Naive B cell (primary cell): Measurements from ENCODE around the gene CST4. TPM values are rescaled to one million over a fixed set of nuclear protein-coding genes. Genes with fewer than 3 reads are reported as not detected.
A peak's percentile ranks its signal among the peaks of the same experiment; 100 is the strongest.

Source experiments
- ATAC-seq, 2 donors: fragments of 150-1000 bp; cut with Tn5 transposase; 2 replicates each; pipeline ENCODE4 v1.10.0; 2021; ENCODE audit warnings: low read depth in 2 of 2, mild to moderate bottlenecking in 2 of 2, moderate library complexity in 2 of 2
- DNase-seq: peaks from one replicate; pipeline ENCODE4 v3.0.0; 2022
- H3K27ac Mint-ChIP-seq, 6 donors: one replicate each; pipeline ENCODE4 v1.8.0; 2020 to 2022; ENCODE audit warnings: mild to moderate bottlenecking in 6 of 6, mixed read lengths in 6 of 6, moderate library complexity in 5 of 6, inconsistent platforms in 2 of 6
- H3K27me3 Mint-ChIP-seq, 3 donors: one replicate each; pipeline ENCODE4 v1.8.0; 2021 to 2022; ENCODE audit warnings: mixed read lengths in 3 of 3, mild to moderate bottlenecking in 1 of 3
- H3K36me3 Mint-ChIP-seq, 2 donors: one replicate each; pipeline ENCODE4 v1.8.0; 2020 to 2022; ENCODE audit warnings: mixed read lengths in 2 of 2, inconsistent platforms in 1 of 2, mild to moderate bottlenecking in 1 of 2
- H3K4me1 Mint-ChIP-seq, 3 donors: one replicate each; pipeline ENCODE4 v1.8.0; 2020 to 2022; ENCODE audit warnings: mixed read lengths in 3 of 3, inconsistent platforms in 1 of 3, mild to moderate bottlenecking in 1 of 3, moderate library complexity in 1 of 3
- H3K4me3 Mint-ChIP-seq, 8 donors: one replicate each; pipeline ENCODE4 v1.8.0; 2020 to 2022; ENCODE audit warnings: mild to moderate bottlenecking in 8 of 8, mixed read lengths in 8 of 8, moderate library complexity in 8 of 8, inconsistent platforms in 2 of 8
- H3K9me3 Mint-ChIP-seq, 7 donors: one replicate each; pipeline ENCODE4 v1.8.0; 2020 to 2022; ENCODE audit warnings: mixed read lengths in 7 of 7, mild to moderate bottlenecking in 5 of 7, inconsistent platforms in 2 of 7, moderate library complexity in 1 of 7
- polyA plus RNA-seq, 6 donors: library from polyadenylated mRNA; unstranded; fragments of 300-500 nt; fragmentation: Illumina TruSeq; gene quantifications; one replicate each; pipeline ENCODE4 v1.2.3, GENCODE V29; 2021; ENCODE audit warnings: low read depth in 6 of 6

Gene CST4
- polyA plus RNA-seq, 6 donors from 2014 or later = not detected

GRCh38 chr20:23683281-23683680, 5.6 kb downstream of the CST4 start:
- no peak overlapping the region for H3K4me3 Mint-ChIP-seq
- no peaks in the 10 kb centered on the region for H3K4me1 Mint-ChIP-seq
- H3K9me3 Mint-ChIP-seq = peaks cover 0 to 1% (median 0%) of the 10 kb centered on the region in 7 donors
- peaks cover 3 to 33% (median 22%) of the 10 kb centered on the region in 3 donors for H3K27me3 Mint-ChIP-seq
- DNase-seq = no peak
- ATAC-seq = no peak
- H3K36me3 Mint-ChIP-seq = no peaks in the 10 kb centered on the region
- no peak overlapping the region for H3K27ac Mint-ChIP-seq

GRCh38 chr20:23680146-23680545, 8.7 kb downstream of the CST4 start:
- Mint-ChIP-seq H3K36me3 (no peaks in the 10 kb centered on the region), H3K4me1 (no peaks in the 10 kb centered on the region), H3K9me3 (peaks cover 0 to 2% (median 0%) of the 10 kb centered on the region in 7 donors), H3K27me3 (peaks cover 3 to 28% (median 13%) of the 10 kb centered on the region in 3 donors), H3K4me3 (no peak overlapping the region), H3K27ac (no peak overlapping the region)
- DNase-seq (no peak), ATAC-seq (no peak)

GRCh38 chr20:23679133-23680092, 9.4 kb downstream of the CST4 start:
- Mint-ChIP-seq H3K4me1 (no peaks in the 10 kb centered on the region), H3K36me3 (no peaks in the 10 kb centered on the region), H3K9me3 (peaks cover 0 to 2% (median 0%) of the 10 kb centered on the region in 7 donors), H3K27me3 (peaks cover 3 to 22% (median 12%) of the 10 kb centered on the region in 3 donors), H3K27ac (no peak overlapping the region), H3K4me3 (no peak overlapping the region)
- DNase-seq = no peak
- no peak for ATAC-seq

- H3K36me3 Mint-ChIP-seq = no peaks in the 10 kb centered on the region
- no peaks in the 10 kb centered on the region for H3K27me3 Mint-ChIP-seq
- DNase-seq (no peak), ATAC-seq (no peak)
- no peak overlapping the region for H3K4me3 Mint-ChIP-seq
- peaks cover 0 to 2% (median 0%) of the 10 kb centered on the region in 7 donors for H3K9me3 Mint-ChIP-seq
- peak overlapping the region in 2 of 6 donors; percentile 8 to 51 for H3K27ac Mint-ChIP-seq
- H3K4me1 Mint-ChIP-seq = no peaks in the 10 kb centered on the region
Measured at GRCh38 chr20:23673209-23673608, 15.6 kb downstream of the CST4 start.

GRCh38 chr20:23672158-23672557, 16.7 kb downstream of the CST4 start:
- H3K9me3 Mint-ChIP-seq = peaks cover 0 to 2% (median 0%) of the 10 kb centered on the region in 7 donors

GRCh38 chr20:23671479-23671878, 17.4 kb downstream of the CST4 start:
- ATAC-seq = no peak
- no peak overlapping the region for H3K27ac Mint-ChIP-seq
- H3K9me3 Mint-ChIP-seq = peaks cover 0 to 2% (median 0%) of the 10 kb centered on the region in 7 donors
- no peaks in the 10 kb centered on the region for H3K27me3 Mint-ChIP-seq
- no peaks in the 10 kb centered on the region for H3K4me1 Mint-ChIP-seq
- no peak overlapping the region for H3K4me3 Mint-ChIP-seq
- H3K36me3 Mint-ChIP-seq = no peaks in the 10 kb centered on the region
- no peak for DNase-seq

More at GRCh38 chr20:23672158-23672557, 16.7 kb downstream of the CST4 start:
- Mint-ChIP-seq H3K27ac (no peak overlapping the region), H3K4me1 (no peaks in the 10 kb centered on the region), H3K36me3 (no peaks in the 10 kb centered on the region), H3K27me3 (no peaks in the 10 kb centered on the region), H3K4me3 (no peak overlapping the region)
- DNase-seq (no peak), ATAC-seq (no peak)

GRCh38 chr20:23670361-23670760, 18.5 kb downstream of the CST4 start:
- no peaks in the 10 kb centered on the region for H3K36me3 Mint-ChIP-seq
- no peaks in the 10 kb centered on the region for H3K27me3 Mint-ChIP-seq
- DNase-seq (no peak), ATAC-seq (no peak)
- H3K4me3 Mint-ChIP-seq = no peak overlapping the region
- peaks cover 0 to 2% (median 0%) of the 10 kb centered on the region in 7 donors for H3K9me3 Mint-ChIP-seq
- no peak overlapping the region for H3K27ac Mint-ChIP-seq
- H3K4me1 Mint-ChIP-seq = no peaks in the 10 kb centered on the region

- DNase-seq = no peak
- H3K4me3 Mint-ChIP-seq = no peak overlapping the region
- no peaks in the 10 kb centered on the region for H3K4me1 Mint-ChIP-seq
- no peaks in the 10 kb centered on the region for H3K36me3 Mint-ChIP-seq
- H3K9me3 Mint-ChIP-seq = peaks cover 0 to 2% (median 0%) of the 10 kb centered on the region in 7 donors
- H3K27me3 Mint-ChIP-seq = no peaks in the 10 kb centered on the region
- H3K27ac Mint-ChIP-seq = no peak overlapping the region
- no peak for ATAC-seq
Measured at GRCh38 chr20:23669866-23670265, 19.0 kb downstream of the CST4 start.

- DNase-seq (no peak), ATAC-seq (no peak)
- H3K27ac Mint-ChIP-seq = no peak overlapping the region
- no peaks in the 10 kb centered on the region for H3K27me3 Mint-ChIP-seq
- H3K36me3 Mint-ChIP-seq = no peaks in the 10 kb centered on the region
- H3K9me3 Mint-ChIP-seq = peaks cover 0 to 2% (median 0%) of the 10 kb centered on the region in 7 donors
- H3K4me3 Mint-ChIP-seq = no peak overlapping the region
- no peaks in the 10 kb centered on the region for H3K4me1 Mint-ChIP-seq
Measured at GRCh38 chr20:23669327-23669726, 19.5 kb downstream of the CST4 start.

GRCh38 chr20:23668477-23668951, 20.3 kb downstream of the CST4 start:
- no peak overlapping the region for H3K4me3 Mint-ChIP-seq
- DNase-seq (peak; percentile 23), ATAC-seq (peak in 1 of 2 donors; percentile 43)
- H3K4me1 Mint-ChIP-seq = no peaks in the 10 kb centered on the region
- H3K27me3 Mint-ChIP-seq = no peaks in the 10 kb centered on the region
- no peak overlapping the region for H3K27ac Mint-ChIP-seq
- no peaks in the 10 kb centered on the region for H3K36me3 Mint-ChIP-seq
- peaks cover 0 to 2% (median 0%) of the 10 kb centered on the region in 7 donors for H3K9me3 Mint-ChIP-seq

GRCh38 chr20:23667666-23668065, 21.2 kb downstream of the CST4 start:
- Mint-ChIP-seq H3K27me3 (no peaks in the 10 kb centered on the region), H3K4me3 (no peak overlapping the region), H3K9me3 (no peaks in the 10 kb centered on the region), H3K36me3 (no peaks in the 10 kb centered on the region), H3K4me1 (no peaks in the 10 kb centered on the region), H3K27ac (no peak overlapping the region)
- DNase-seq (no peak), ATAC-seq (no peak)

GRCh38 chr20:23666698-23667097, 22.1 kb downstream of the CST4 start:
- no peak for DNase-seq
- H3K4me3 Mint-ChIP-seq = no peak overlapping the region
- H3K27ac Mint-ChIP-seq = no peak overlapping the region
- no peaks in the 10 kb centered on the region for H3K27me3 Mint-ChIP-seq
- no peaks in the 10 kb centered on the region for H3K36me3 Mint-ChIP-seq
- no peaks in the 10 kb centered on the region for H3K9me3 Mint-ChIP-seq
- H3K4me1 Mint-ChIP-seq = no peaks in the 10 kb centered on the region
- no peak for ATAC-seq

GRCh38 chr20:23666189-23666588, 22.6 kb downstream of the CST4 start:
- Mint-ChIP-seq H3K4me1 (no peaks in the 10 kb centered on the region), H3K9me3 (no peaks in the 10 kb centered on the region), H3K4me3 (no peak overlapping the region), H3K27ac (no peak overlapping the region), H3K27me3 (no peaks in the 10 kb centered on the region), H3K36me3 (no peaks in the 10 kb centered on the region)
- ATAC-seq = no peak
- DNase-seq = no peak

GRCh38 chr20:23664954-23665353, 23.9 kb downstream of the CST4 start:
- Mint-ChIP-seq H3K27me3 (no peaks in the 10 kb centered on the region), H3K4me3 (no peak overlapping the region), H3K4me1 (no peaks in the 10 kb centered on the region), H3K27ac (no peak overlapping the region), H3K9me3 (no peaks in the 10 kb centered on the region), H3K36me3 (no peaks in the 10 kb centered on the region)
- DNase-seq = no peak
- ATAC-seq = no peak
